Measurements from ENCODE around the gene PNMA6F. TPM values are rescaled to one million over a fixed set of nuclear protein-coding genes. Genes with fewer than 3 reads are reported as not detected.

Gene PNMA6F
- total RNA-seq, 2 experiments from 2014 or later, result not detected

DNA sequence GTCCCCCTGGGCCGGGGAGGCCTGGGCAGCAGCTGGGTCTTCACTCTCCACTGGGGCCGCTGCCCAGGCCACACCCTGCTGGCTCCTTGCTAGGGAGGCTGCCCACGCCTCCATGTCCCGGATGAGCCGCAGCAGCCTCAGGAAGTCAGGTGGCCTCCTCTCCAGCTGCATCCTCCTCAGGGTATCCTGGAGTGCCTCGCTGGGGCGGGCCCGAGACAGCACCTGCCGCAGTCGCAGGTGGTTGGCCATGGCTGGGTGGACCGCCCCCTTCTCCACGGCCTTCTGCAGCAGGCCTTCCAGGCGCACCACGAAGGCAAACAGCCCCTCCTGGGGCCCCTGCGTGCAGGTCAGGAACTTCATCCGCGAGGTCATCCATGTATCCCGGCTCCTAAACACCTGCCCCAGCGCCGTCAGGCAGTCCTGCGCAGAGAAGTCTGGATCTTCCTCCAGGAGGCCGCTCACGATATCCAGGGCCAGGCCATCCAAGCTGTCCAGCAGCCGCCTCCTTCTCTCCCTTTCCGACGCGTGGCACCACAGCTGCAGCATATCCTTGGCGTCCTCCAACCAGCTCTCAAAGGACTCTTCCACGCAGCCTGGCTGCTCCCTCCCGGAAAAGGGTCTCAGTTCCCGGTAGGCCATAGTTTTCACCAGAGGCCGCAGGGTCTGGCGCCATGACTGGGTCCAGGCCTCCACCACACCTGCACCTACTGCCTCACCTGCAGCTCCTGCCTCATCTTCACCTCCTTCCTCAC lies 2.1 kb downstream of the PNMA6F start:
- Histone ChIP-seq H3K4me1 (ENCODE audit: insufficient read depth, low read length) (no peaks in the 10 kb centered on the region), H3K27me3 (ENCODE audit: control insufficient read depth in 1 of 2, insufficient read depth in 2 of 2, low read length in 2 of 2) (peaks cover 3 to 6% of the 10 kb centered on the region in 2 experiments), H3K27ac (ENCODE audit: low read depth in 1 of 2, low read length in 2 of 2) (no peak overlapping the region), H3K36me3 (ENCODE audit: insufficient read depth, low read length) (no peaks in the 10 kb centered on the region), H3K4me3 (ENCODE audit: low read length) (no peak overlapping the region), H3K9me3 (ENCODE audit: control insufficient read depth in 1 of 2, insufficient read depth in 1 of 2, low read length in 2 of 2) (no peaks in the 10 kb centered on the region)
- Mint-ChIP-seq H3K36me3 (ENCODE audit: low read depth) (no peaks in the 10 kb centered on the region), H3K27me3 (peaks cover 7% of the 10 kb centered on the region), H3K27ac (no peak overlapping the region), H3K4me3 (no peak overlapping the region), H3K9me3 (no peaks in the 10 kb centered on the region), H3K4me1 (ENCODE audit: low read depth) (peaks cover 9% of the 10 kb centered on the region)
- ChIA-PET CTCF (no interaction called here), POLR2A (no interaction called here)
- no peak for ATAC-seq (ENCODE audit: poor library complexity)
- TF ChIP-seq, protein P1, sequence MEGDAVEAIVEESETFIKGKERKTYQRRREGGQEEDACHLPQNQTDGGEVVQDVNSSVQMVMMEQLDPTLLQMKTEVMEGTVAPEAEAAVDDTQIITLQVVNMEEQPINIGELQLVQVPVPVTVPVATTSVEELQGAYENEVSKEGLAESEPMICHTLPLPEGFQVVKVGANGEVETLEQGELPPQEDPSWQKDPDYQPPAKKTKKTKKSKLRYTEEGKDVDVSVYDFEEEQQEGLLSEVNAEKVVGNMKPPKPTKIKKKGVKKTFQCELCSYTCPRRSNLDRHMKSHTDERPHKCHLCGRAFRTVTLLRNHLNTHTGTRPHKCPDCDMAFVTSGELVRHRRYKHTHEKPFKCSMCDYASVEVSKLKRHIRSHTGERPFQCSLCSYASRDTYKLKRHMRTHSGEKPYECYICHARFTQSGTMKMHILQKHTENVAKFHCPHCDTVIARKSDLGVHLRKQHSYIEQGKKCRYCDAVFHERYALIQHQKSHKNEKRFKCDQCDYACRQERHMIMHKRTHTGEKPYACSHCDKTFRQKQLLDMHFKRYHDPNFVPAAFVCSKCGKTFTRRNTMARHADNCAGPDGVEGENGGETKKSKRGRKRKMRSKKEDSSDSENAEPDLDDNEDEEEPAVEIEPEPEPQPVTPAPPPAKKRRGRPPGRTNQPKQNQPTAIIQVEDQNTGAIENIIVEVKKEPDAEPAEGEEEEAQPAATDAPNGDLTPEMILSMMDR (IDR thresholded peaks at IDR 0.05), result no peak
- DNase-seq, result no peak
- intact Hi-C loops (cut with DNase I, micrococcal nuclease), result no loop called here

DNA sequence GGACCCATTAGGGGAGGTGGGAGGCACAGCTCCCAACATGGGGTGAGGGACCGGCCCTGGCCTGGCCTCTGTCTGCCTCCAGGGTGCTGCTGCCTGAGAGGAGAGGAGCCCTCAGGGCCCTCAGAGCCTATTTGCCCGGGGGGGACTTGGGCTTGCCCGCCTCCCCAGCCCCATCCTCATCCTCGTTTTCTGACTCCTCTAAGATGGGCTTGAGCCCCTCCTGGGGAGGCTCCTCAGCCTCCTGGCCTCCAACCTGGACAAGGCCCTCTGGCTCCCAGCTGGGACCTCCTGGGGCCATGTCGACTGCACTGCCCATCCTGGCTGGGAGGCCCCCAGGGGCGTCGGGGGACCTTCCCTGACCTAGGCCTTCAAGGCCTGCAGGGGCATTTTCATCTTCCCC lies 2.8 kb downstream of the PNMA6F start:
- no peak for DNase-seq
- peaks cover 7% of the 10 kb centered on the region for H3K27me3 Mint-ChIP-seq
- peaks cover 2% of the 10 kb centered on the region for H3K4me1 Mint-ChIP-seq (ENCODE audit: low read depth)
- Histone ChIP-seq H3K4me3 (ENCODE audit: low read length) (no peak overlapping the region), H3K27ac (ENCODE audit: low read depth in 1 of 2, low read length in 2 of 2) (no peak overlapping the region), H3K9me3 (ENCODE audit: control insufficient read depth in 1 of 2, insufficient read depth in 1 of 2, low read length in 2 of 2) (no peaks in the 10 kb centered on the region), H3K27me3 (ENCODE audit: control insufficient read depth in 1 of 2, insufficient read depth in 2 of 2, low read length in 2 of 2) (peaks cover 3 to 6% of the 10 kb centered on the region in 2 experiments), H3K4me1 (ENCODE audit: insufficient read depth, low read length) (no peaks in the 10 kb centered on the region), H3K36me3 (ENCODE audit: insufficient read depth, low read length) (no peaks in the 10 kb centered on the region)
- intact Hi-C loops (cut with DNase I, micrococcal nuclease), result no loop called here
- ChIA-PET CTCF (no interaction called here), POLR2A (no interaction called here)
- no peak overlapping the region for H3K4me3 Mint-ChIP-seq
- H3K27ac Mint-ChIP-seq, result no peak overlapping the region
- TF ChIP-seq, protein P1 (IDR thresholded peaks at IDR 0.05), result no peak
- no peaks in the 10 kb centered on the region for H3K9me3 Mint-ChIP-seq
- no peak for ATAC-seq (ENCODE audit: poor library complexity)
- H3K36me3 Mint-ChIP-seq (ENCODE audit: low read depth), result no peaks in the 10 kb centered on the region

- TF ChIP-seq, protein P1 (IDR thresholded peaks at IDR 0.05), result no peak
- no peak for DNase-seq
- Histone ChIP-seq H3K27ac (ENCODE audit: low read depth in 1 of 2, low read length in 2 of 2) (no peak overlapping the region), H3K9me3 (ENCODE audit: control insufficient read depth in 1 of 2, insufficient read depth in 1 of 2, low read length in 2 of 2) (no peaks in the 10 kb centered on the region), H3K36me3 (ENCODE audit: insufficient read depth, low read length) (no peaks in the 10 kb centered on the region), H3K4me3 (ENCODE audit: low read length) (no peak overlapping the region), H3K4me1 (ENCODE audit: insufficient read depth, low read length) (no peaks in the 10 kb centered on the region), H3K27me3 (ENCODE audit: control insufficient read depth in 1 of 2, insufficient read depth in 2 of 2, low read length in 2 of 2) (peaks cover 3 to 6% of the 10 kb centered on the region in 2 experiments)
- no peaks in the 10 kb centered on the region for H3K9me3 Mint-ChIP-seq
- H3K27ac Mint-ChIP-seq, result no peak overlapping the region
- ChIA-PET POLR2A (no interaction called here), CTCF (no interaction called here)
- intact Hi-C loops (cut with DNase I, micrococcal nuclease), result no loop called here
- H3K4me3 Mint-ChIP-seq, result no peak overlapping the region
- H3K4me1 Mint-ChIP-seq (ENCODE audit: low read depth), result no peaks in the 10 kb centered on the region
- ATAC-seq (ENCODE audit: poor library complexity), result no peak
- H3K36me3 Mint-ChIP-seq (ENCODE audit: low read depth), result no peaks in the 10 kb centered on the region
- peaks cover 7% of the 10 kb centered on the region for H3K27me3 Mint-ChIP-seq
These were observed 3.4 kb downstream of the PNMA6F start for GRCh38 chrX:153317996-153318722.

Data from CD4-positive, alpha-beta T cell (primary cell).